HG03354 (cell line): ENCODE measurements around the gene NDUFAB1.
"Not testable (repeated sequence)": the region's sequence is repeated elsewhere in the genome, so short reads cannot be mapped to it uniquely, and the experiment has no call there.

Source experiments
- ATAC-seq: cut with Tn5 transposase; IDR thresholded peaks from one replicate; pipeline ENCODE4 v1.9.1; 2021; ENCODE audit warnings: mild to moderate bottlenecking; ENCODE audit not compliant: unreplicated experiment, poor library complexity, severe bottlenecking

NDUFAB1 gene

GRCh38 chr16:23557779-23558702 lies 38.1 kb downstream of the NDUFAB1 start:
- ATAC-seq = peak; percentile 15

- peak; percentile 92 for ATAC-seq
These were observed 39.0 kb downstream of the NDUFAB1 start, which contains the start of the genes EARS2 and UBFD1 for GRCh38 chr16:23556881-23557778. EARS2 (minus strand) TSS chr16:23557350; CDS start chr16:23557343, 7 bp downstream. UBFD1 (plus strand) TSS chr16:23557727; CDS start chr16:23557743, 16 bp downstream.

- no peak for ATAC-seq
These were observed 41.6 kb downstream of the NDUFAB1 start for GRCh38 chr16:23554536-23554935.

GRCh38 chr16:23552161-23552560 lies 44.0 kb downstream of the NDUFAB1 start:
- ATAC-seq = no peak

- ATAC-seq = no peak
These were observed 46.2 kb downstream of the NDUFAB1 start for GRCh38 chr16:23549938-23550337.

GRCh38 chr16:23544436-23544835 lies 51.7 kb downstream of the NDUFAB1 start:
- ATAC-seq = no peak

GRCh38 chr16:23540817-23541178 lies 55.3 kb downstream of the NDUFAB1 start:
- ATAC-seq = not testable (repeated sequence)

GRCh38 chr16:23539984-23540816 lies 55.9 kb downstream of the NDUFAB1 start:
- ATAC-seq = no peak

- ATAC-seq = no peak
These were observed 57.2 kb downstream of the NDUFAB1 start for GRCh38 chr16:23538919-23539278.

GRCh38 chr16:23537390-23537789 lies 58.7 kb downstream of the NDUFAB1 start:
- no peak for ATAC-seq

GRCh38 chr16:23535901-23536300 lies 60.2 kb downstream of the NDUFAB1 start:
- ATAC-seq = no peak

GRCh38 chr16:23534868-23535860 lies 61.0 kb downstream of the NDUFAB1 start:
- ATAC-seq = no peak

GRCh38 chr16:23532448-23532847 lies 63.7 kb downstream of the NDUFAB1 start:
- no peak for ATAC-seq
